Loucy (cell line): ENCODE measurements around the gene DAB1.

Experiments used
- H2AFZ ChIP-seq: fragments of 200-600 bp; sonication (generic); 2 replicates; pipeline ENCODE4 v1.6.0; 2016; ENCODE audit warnings: antibody characterized with exemption, mild to moderate bottlenecking, low read length, moderate library complexity
- H3F3A ChIP-seq: fragments of 200-600 bp; 2 replicates; pipeline ENCODE4 v1.6.0; 2016; ENCODE audit warnings: antibody characterized with exemption, low read depth, mild to moderate bottlenecking
- H3K27me3 ChIP-seq: fragments of 200-600 bp; sonication (generic); 2 replicates; pipeline ENCODE4 v1.6.1; 2014; ENCODE audit warnings: low read length, mild to moderate bottlenecking; ENCODE audit not compliant: insufficient read depth, poor library complexity, severe bottlenecking
- H3K36me3 ChIP-seq: fragments of 200-600 bp; sonication (generic); 2 replicates; pipeline ENCODE4 v1.6.1; 2016; ENCODE audit warnings: low read length; ENCODE audit not compliant: insufficient read depth
- H3K4me1 ChIP-seq: fragments of 200-600 bp; sonication (generic); 2 replicates; pipeline ENCODE4 v1.5.1; 2014; ENCODE audit warnings: low read length, mild to moderate bottlenecking; ENCODE audit not compliant: insufficient read depth, poor library complexity, severe bottlenecking
- H3K4me2 ChIP-seq: fragments of 200-600 bp; sonication (generic); 2 replicates; pipeline ENCODE4 v1.6.0; 2014; ENCODE audit warnings: antibody characterized with exemption, low read length, low read depth, mild to moderate bottlenecking; ENCODE audit not compliant: poor library complexity, severe bottlenecking
- H3K4me3 ChIP-seq: fragments of 200-600 bp; sonication (generic); 2 replicates; pipeline ENCODE4 v1.5.1; 2014; ENCODE audit warnings: low read length, mild to moderate bottlenecking, mixed read lengths; ENCODE audit not compliant: poor library complexity, severe bottlenecking
- H3K79me2 ChIP-seq: fragments of 200-600 bp; sonication (generic); 2 replicates; pipeline ENCODE4 v1.6.1; 2014; ENCODE audit warnings: low read length; ENCODE audit not compliant: insufficient read depth
- H3K9ac ChIP-seq: fragments of 200-600 bp; sonication (generic); 2 replicates; pipeline ENCODE4 v1.6.0; 2014; ENCODE audit warnings: mild to moderate bottlenecking, low read depth, low read length, moderate library complexity; ENCODE audit not compliant: poor library complexity, severe bottlenecking
- H3K9me2 ChIP-seq: fragments of 200-600 bp; sonication (generic); replicated peaks from 2 replicates; pipeline ENCODE4 v1.6.1; 2016; ENCODE audit warnings: low read depth, low read length, mixed read lengths
- H3K9me3 ChIP-seq: fragments of 200-600 bp; sonication (generic); 2 replicates; pipeline ENCODE4 v1.6.1; 2014; ENCODE audit warnings: mild to moderate bottlenecking, antibody characterized with exemption, low read length, low read depth; ENCODE audit not compliant: insufficient read depth
- H4K20me1 ChIP-seq: fragments of 200-600 bp; sonication (generic); 2 replicates; pipeline ENCODE4 v1.6.0; 2014; ENCODE audit warnings: antibody characterized with exemption, low read length, mild to moderate bottlenecking; ENCODE audit not compliant: insufficient read depth, poor library complexity, severe bottlenecking
- CTCF ChIP-seq: fragments of 200-600 bp; sonication (generic); conservative IDR thresholded peaks from 2 replicates; pipeline ENCODE4 v1.5.1; 2014; ENCODE audit warnings: mild to moderate bottlenecking, antibody characterized with exemption, low read length
- EZH2phosphoT487 ChIP-seq: fragments of 200-600 bp; IDR thresholded peaks from 2 replicates; pipeline ENCODE4 v1.6.1; 2018; ENCODE audit warnings: antibody characterized with exemption, mild to moderate bottlenecking, moderate library complexity, borderline replicate concordance

The DAB1 gene

GRCh38 chr1:57410508-57410907 lies 13.4 kb downstream of the DAB1 start:
- Histone ChIP-seq H3K36me3 (no peaks in the 10 kb centered on the region), H3F3A (no peaks in the 10 kb centered on the region), H3K9me3 (no peaks in the 10 kb centered on the region), H3K9ac (no peak overlapping the region), H3K4me2 (no peak overlapping the region), H4K20me1 (no peaks in the 10 kb centered on the region), H3K4me3 (no peak overlapping the region), H2AFZ (no peak overlapping the region), H3K79me2 (no peaks in the 10 kb centered on the region), H3K4me1 (no peaks in the 10 kb centered on the region), H3K9me2 (no peaks in the 10 kb centered on the region), H3K27me3 (no peaks in the 10 kb centered on the region)
- TF ChIP-seq EZH2phosphoT487, result no peak
- TF ChIP-seq CTCF, result no peak

- TF ChIP-seq CTCF (no peak), EZH2phosphoT487 (no peak)
These were observed 15.9 kb downstream of the DAB1 start for GRCh38 chr1:57407928-57408327.

GRCh38 chr1:57406428-57406970 lies 17.4 kb downstream of the DAB1 start:
- H3K9ac ChIP-seq, result no peak overlapping the region
- H3K9me3 ChIP-seq, result no peaks in the 10 kb centered on the region
- no peaks in the 10 kb centered on the region for H4K20me1 ChIP-seq
- no peak overlapping the region for H3K4me3 ChIP-seq
- no peak overlapping the region for H2AFZ ChIP-seq
- H3K79me2 ChIP-seq, result no peaks in the 10 kb centered on the region
- H3K27me3 ChIP-seq, result no peaks in the 10 kb centered on the region
- no peaks in the 10 kb centered on the region for H3K36me3 ChIP-seq
- no peaks in the 10 kb centered on the region for H3F3A ChIP-seq
- no peak for TF ChIP-seq EZH2phosphoT487
- TF ChIP-seq CTCF, result no peak
- H3K9me2 ChIP-seq, result no peaks in the 10 kb centered on the region
- no peaks in the 10 kb centered on the region for H3K4me1 ChIP-seq
- H3K4me2 ChIP-seq, result no peak overlapping the region

More at GRCh38 chr1:57407928-57408327, 15.9 kb downstream of the DAB1 start:
- no peaks in the 10 kb centered on the region for H3K27me3 ChIP-seq
- no peak overlapping the region for H3K9ac ChIP-seq
- H3K4me1 ChIP-seq, result no peaks in the 10 kb centered on the region
- H4K20me1 ChIP-seq, result no peaks in the 10 kb centered on the region
- H3K79me2 ChIP-seq, result no peaks in the 10 kb centered on the region
- no peaks in the 10 kb centered on the region for H3K36me3 ChIP-seq
- H3F3A ChIP-seq, result no peaks in the 10 kb centered on the region
- H3K4me3 ChIP-seq, result no peak overlapping the region
- H2AFZ ChIP-seq, result no peak overlapping the region
- H3K9me2 ChIP-seq, result no peaks in the 10 kb centered on the region
- H3K9me3 ChIP-seq, result no peaks in the 10 kb centered on the region
- H3K4me2 ChIP-seq, result no peak overlapping the region
